SK-N-SH (cell line): ENCODE results near the gene ABR.

Experiments
- ELF1 ChIP-seq: IDR thresholded peaks from 2 replicates; pipeline ENCODE4 v1.4.0; 2012
- EP300 ChIP-seq, 2 experiments: IDR thresholded peaks; 2 replicates each; pipeline versions ENCODE4 v1.4.0 to v1.6.1; 2012; ENCODE audit warnings: borderline replicate concordance in 1 of 2, low read depth in 1 of 2, low read length in 1 of 2
- EZH2phosphoT487 ChIP-seq: fragments of 200-600 bp; sonication (generic); IDR thresholded peaks from 2 replicates; pipeline ENCODE4 v1.6.1; 2017; ENCODE audit warnings: low read depth, mixed run types, mild to moderate bottlenecking, antibody characterized with exemption, moderate library complexity, borderline replicate concordance
- GABPA ChIP-seq: IDR thresholded peaks from 2 replicates; pipeline ENCODE4 v1.4.0; 2012; ENCODE audit warnings: low read depth, mild to moderate bottlenecking
- JUND ChIP-seq: IDR thresholded peaks from 2 replicates; pipeline ENCODE4 v1.4.0; 2012
- MEF2A ChIP-seq: IDR thresholded peaks from 2 replicates; pipeline ENCODE4 v1.4.0; 2012; ENCODE audit warnings: low read depth, borderline replicate concordance
- POLR2AphosphoS5 ChIP-seq: IDR thresholded peaks from 2 replicates; pipeline ENCODE4 v1.6.1; 2012; ENCODE audit warnings: low read depth, low read length
- RAD21 ChIP-seq: IDR thresholded peaks from 2 replicates; pipeline ENCODE4 v1.6.1; 2012; ENCODE audit warnings: mild to moderate bottlenecking, low read length
- TAF1 ChIP-seq: IDR thresholded peaks from 2 replicates; pipeline ENCODE4 v1.6.1; 2012; ENCODE audit warnings: low read depth, mild to moderate bottlenecking, low read length, moderate library complexity, borderline replicate concordance
- TCF12 ChIP-seq: IDR thresholded peaks from 2 replicates; pipeline ENCODE4 v1.4.0; 2012
- TF ChIP-seq, protein P1 (sequence below): fragments of 200-600 bp; sonication (generic); IDR thresholded peaks from 2 replicates; pipeline ENCODE4 v1.6.1; 2017; ENCODE audit warnings: antibody characterized with exemption, mild to moderate bottlenecking, moderate library complexity
- TF ChIP-seq, protein P2 (sequence below): IDR thresholded peaks from 2 replicates; pipeline ENCODE4 v1.4.0; 2012; ENCODE audit warnings: low read depth
- TF ChIP-seq, protein P3 (sequence below): fragments of 150-350 bp; IDR thresholded peaks from 2 replicates; pipeline ENCODE4 v1.6.1; 2017; ENCODE audit warnings: antibody characterized with exemption, low read length, low read depth, borderline replicate concordance
- TF ChIP-seq, protein P4 (sequence below): IDR thresholded peaks from 2 replicates; pipeline ENCODE4 v1.6.1; 2012; ENCODE audit warnings: mild to moderate bottlenecking, low read depth, low read length, moderate library complexity

DNA sequence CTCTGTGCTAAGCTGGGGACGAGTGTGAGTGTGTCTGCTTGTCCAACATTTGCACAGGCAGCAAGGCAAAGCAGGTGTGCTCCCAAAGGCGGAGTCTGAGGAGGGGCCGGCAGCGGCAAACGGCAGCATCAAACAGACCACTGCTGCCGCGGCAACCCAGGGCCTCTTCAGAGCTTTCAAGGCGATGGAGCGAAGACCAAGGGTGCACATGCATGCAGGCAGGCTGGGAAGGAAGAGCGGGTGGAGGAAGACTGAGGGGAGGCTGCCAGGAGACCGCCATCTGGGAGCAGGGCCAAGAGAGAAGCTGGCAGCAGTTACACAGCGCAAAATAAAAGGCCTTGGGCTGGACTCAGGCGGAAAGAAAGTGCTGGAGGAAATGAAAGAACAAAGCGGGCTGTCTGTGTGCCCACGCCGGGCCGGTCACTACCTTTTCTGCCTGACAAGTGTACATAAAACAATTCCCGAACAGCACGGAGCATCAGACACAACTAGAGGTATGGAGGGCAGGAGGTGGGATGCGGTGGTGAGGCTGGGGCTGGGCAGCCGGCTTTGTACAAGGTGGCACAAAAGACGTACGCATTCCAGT is 174.3 kb downstream of the ABR start:
- TF ChIP-seq, protein P1, sequence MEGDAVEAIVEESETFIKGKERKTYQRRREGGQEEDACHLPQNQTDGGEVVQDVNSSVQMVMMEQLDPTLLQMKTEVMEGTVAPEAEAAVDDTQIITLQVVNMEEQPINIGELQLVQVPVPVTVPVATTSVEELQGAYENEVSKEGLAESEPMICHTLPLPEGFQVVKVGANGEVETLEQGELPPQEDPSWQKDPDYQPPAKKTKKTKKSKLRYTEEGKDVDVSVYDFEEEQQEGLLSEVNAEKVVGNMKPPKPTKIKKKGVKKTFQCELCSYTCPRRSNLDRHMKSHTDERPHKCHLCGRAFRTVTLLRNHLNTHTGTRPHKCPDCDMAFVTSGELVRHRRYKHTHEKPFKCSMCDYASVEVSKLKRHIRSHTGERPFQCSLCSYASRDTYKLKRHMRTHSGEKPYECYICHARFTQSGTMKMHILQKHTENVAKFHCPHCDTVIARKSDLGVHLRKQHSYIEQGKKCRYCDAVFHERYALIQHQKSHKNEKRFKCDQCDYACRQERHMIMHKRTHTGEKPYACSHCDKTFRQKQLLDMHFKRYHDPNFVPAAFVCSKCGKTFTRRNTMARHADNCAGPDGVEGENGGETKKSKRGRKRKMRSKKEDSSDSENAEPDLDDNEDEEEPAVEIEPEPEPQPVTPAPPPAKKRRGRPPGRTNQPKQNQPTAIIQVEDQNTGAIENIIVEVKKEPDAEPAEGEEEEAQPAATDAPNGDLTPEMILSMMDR, result no peak
- TF ChIP-seq, protein P2, sequence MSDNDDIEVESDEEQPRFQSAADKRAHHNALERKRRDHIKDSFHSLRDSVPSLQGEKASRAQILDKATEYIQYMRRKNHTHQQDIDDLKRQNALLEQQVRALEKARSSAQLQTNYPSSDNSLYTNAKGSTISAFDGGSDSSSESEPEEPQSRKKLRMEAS, result 0 out of 2 replicates have a peak, but pooled peaks have one; percentile 38
- TF ChIP-seq TAF1, result no peak
- TF ChIP-seq TCF12, result peak; percentile 32; the same call in 1 of the 2 replicates
- no peak for TF ChIP-seq RAD21
- TF ChIP-seq JUND, result no peak
- TF ChIP-seq GABPA, result no peak
- no peak for TF ChIP-seq POLR2AphosphoS5
- TF ChIP-seq MEF2A, result no peak
- TF ChIP-seq, protein P3, sequence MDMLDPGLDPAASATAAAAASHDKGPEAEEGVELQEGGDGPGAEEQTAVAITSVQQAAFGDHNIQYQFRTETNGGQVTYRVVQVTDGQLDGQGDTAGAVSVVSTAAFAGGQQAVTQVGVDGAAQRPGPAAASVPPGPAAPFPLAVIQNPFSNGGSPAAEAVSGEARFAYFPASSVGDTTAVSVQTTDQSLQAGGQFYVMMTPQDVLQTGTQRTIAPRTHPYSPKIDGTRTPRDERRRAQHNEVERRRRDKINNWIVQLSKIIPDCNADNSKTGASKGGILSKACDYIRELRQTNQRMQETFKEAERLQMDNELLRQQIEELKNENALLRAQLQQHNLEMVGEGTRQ, result no peak
- no peak for TF ChIP-seq EZH2phosphoT487
- TF ChIP-seq, protein P4, sequence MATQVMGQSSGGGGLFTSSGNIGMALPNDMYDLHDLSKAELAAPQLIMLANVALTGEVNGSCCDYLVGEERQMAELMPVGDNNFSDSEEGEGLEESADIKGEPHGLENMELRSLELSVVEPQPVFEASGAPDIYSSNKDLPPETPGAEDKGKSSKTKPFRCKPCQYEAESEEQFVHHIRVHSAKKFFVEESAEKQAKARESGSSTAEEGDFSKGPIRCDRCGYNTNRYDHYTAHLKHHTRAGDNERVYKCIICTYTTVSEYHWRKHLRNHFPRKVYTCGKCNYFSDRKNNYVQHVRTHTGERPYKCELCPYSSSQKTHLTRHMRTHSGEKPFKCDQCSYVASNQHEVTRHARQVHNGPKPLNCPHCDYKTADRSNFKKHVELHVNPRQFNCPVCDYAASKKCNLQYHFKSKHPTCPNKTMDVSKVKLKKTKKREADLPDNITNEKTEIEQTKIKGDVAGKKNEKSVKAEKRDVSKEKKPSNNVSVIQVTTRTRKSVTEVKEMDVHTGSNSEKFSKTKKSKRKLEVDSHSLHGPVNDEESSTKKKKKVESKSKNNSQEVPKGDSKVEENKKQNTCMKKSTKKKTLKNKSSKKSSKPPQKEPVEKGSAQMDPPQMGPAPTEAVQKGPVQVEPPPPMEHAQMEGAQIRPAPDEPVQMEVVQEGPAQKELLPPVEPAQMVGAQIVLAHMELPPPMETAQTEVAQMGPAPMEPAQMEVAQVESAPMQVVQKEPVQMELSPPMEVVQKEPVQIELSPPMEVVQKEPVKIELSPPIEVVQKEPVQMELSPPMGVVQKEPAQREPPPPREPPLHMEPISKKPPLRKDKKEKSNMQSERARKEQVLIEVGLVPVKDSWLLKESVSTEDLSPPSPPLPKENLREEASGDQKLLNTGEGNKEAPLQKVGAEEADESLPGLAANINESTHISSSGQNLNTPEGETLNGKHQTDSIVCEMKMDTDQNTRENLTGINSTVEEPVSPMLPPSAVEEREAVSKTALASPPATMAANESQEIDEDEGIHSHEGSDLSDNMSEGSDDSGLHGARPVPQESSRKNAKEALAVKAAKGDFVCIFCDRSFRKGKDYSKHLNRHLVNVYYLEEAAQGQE, result no peak
- no peak for TF ChIP-seq ELF1
- no peak for TF ChIP-seq EP300 (IDR thresholded peaks at IDR 0.05; ENCODE audit: borderline replicate concordance in 1 of 2, low read depth in 1 of 2, low read length in 1 of 2)
